Mesenchymal stem cell (in vitro differentiated cells and primary cell): ENCODE measurements around the gene TMEM179.
A peak's percentile ranks its signal among the peaks of the same experiment; 100 is the strongest.

Experiments
- DNase-seq: peaks from one replicate; pipeline ENCODE4 v3.0.0-alpha.2; 2013
- H2AFZ ChIP-seq: one replicate; pipeline ENCODE4 v1.6.1; 2013; ENCODE audit warnings: low read depth, mild to moderate bottlenecking, control low read depth, inconsistent platforms, low read length, moderate library complexity
- H2AK5ac ChIP-seq: 2 replicates; pipeline ENCODE4 v1.6.1; 2013; ENCODE audit warnings: low read length, moderate library complexity, mild to moderate bottlenecking, inconsistent platforms; ENCODE audit not compliant: severe bottlenecking
- H2BK120ac ChIP-seq: one replicate; pipeline ENCODE4 v1.6.1; 2013; ENCODE audit warnings: low read depth, mild to moderate bottlenecking, inconsistent platforms, low read length, moderate library complexity
- H2BK12ac ChIP-seq, 2 experiments: one replicate each; pipeline ENCODE4 v1.6.1; 2013; ENCODE audit warnings: inconsistent platforms in 2 of 2, low read length in 2 of 2, mild to moderate bottlenecking in 2 of 2, moderate library complexity in 2 of 2, control low read depth in 1 of 2
- H2BK15ac ChIP-seq: one replicate; pipeline ENCODE4 v1.6.1; 2013; ENCODE audit warnings: mild to moderate bottlenecking, low read depth, inconsistent platforms; ENCODE audit not compliant: poor library complexity, severe bottlenecking
- H2BK5ac ChIP-seq: 2 replicates; pipeline ENCODE4 v1.6.1; 2013; ENCODE audit warnings: low read depth, mild to moderate bottlenecking, low read length, control low read depth, inconsistent platforms; ENCODE audit not compliant: poor library complexity, severe bottlenecking
- H3K14ac ChIP-seq, 2 experiments: one replicate each; pipeline ENCODE4 v1.6.1; 2013; ENCODE audit warnings: inconsistent platforms in 2 of 2, low read length in 2 of 2, control low read depth in 1 of 2, mild to moderate bottlenecking in 1 of 2, moderate library complexity in 1 of 2
- H3K18ac ChIP-seq, 2 experiments: one replicate each; pipeline ENCODE4 v1.6.1; 2013; ENCODE audit warnings: inconsistent platforms in 2 of 2, low read length in 2 of 2, control low read depth in 1 of 2, low read depth in 1 of 2, mild to moderate bottlenecking in 1 of 2
- H3K23ac ChIP-seq, 2 experiments: one replicate each; pipeline ENCODE4 v1.6.1; 2013; ENCODE audit warnings: inconsistent platforms in 2 of 2, low read length in 2 of 2, mild to moderate bottlenecking in 2 of 2, moderate library complexity in 2 of 2, control low read depth in 1 of 2
- H3K27ac ChIP-seq: 2 replicates; pipeline ENCODE4 v1.5.1; 2013; ENCODE audit warnings: mild to moderate bottlenecking, moderate library complexity, low read length, control low read depth, inconsistent platforms; ENCODE audit not compliant: poor library complexity, severe bottlenecking
- H3K27me3 ChIP-seq, 2 experiments: 2 replicates each; pipeline versions ENCODE4 v1.6.1 to v1.7.0; 2013; ENCODE audit warnings: low read length in 2 of 2, mild to moderate bottlenecking in 2 of 2, moderate library complexity in 2 of 2, control low read depth in 1 of 2, inconsistent platforms in 1 of 2; ENCODE audit not compliant: control insufficient read depth in 1 of 2, insufficient read depth in 1 of 2
- H3K36me3 ChIP-seq, 2 experiments: 2 replicates each; pipeline versions ENCODE4 v1.6.1 to v1.7.0; 2013; ENCODE audit warnings: low read length in 2 of 2, control low read depth in 1 of 2, inconsistent platforms in 1 of 2, low read depth in 1 of 2, mild to moderate bottlenecking in 1 of 2; ENCODE audit not compliant: insufficient read depth in 2 of 2, control insufficient read depth in 1 of 2
- H3K4ac ChIP-seq, 2 experiments: one replicate each; pipeline ENCODE4 v1.6.1; 2013; ENCODE audit warnings: inconsistent platforms in 2 of 2, low read length in 2 of 2, mild to moderate bottlenecking in 2 of 2, moderate library complexity in 2 of 2, control low read depth in 1 of 2, low read depth in 1 of 2
- H3K4me1 ChIP-seq: 2 replicates; pipeline ENCODE4 v1.6.1; 2013; ENCODE audit warnings: low read depth, low read length, control low read depth; ENCODE audit not compliant: control insufficient read depth, insufficient read depth
- H3K4me2 ChIP-seq: 2 replicates; pipeline ENCODE4 v1.6.1; 2013; ENCODE audit warnings: low read length, mild to moderate bottlenecking, inconsistent platforms; ENCODE audit not compliant: poor library complexity, severe bottlenecking
- H3K4me3 ChIP-seq, 2 experiments: 2 replicates each; pipeline versions ENCODE4 v1.5.1 to v1.7.0; 2013; ENCODE audit warnings: low read length in 2 of 2, mild to moderate bottlenecking in 2 of 2, control low read depth in 1 of 2, low read depth in 1 of 2; ENCODE audit not compliant: insufficient read depth in 1 of 2
- H3K79me1 ChIP-seq: replicated peaks from 2 replicates; pipeline ENCODE4 v1.6.1; 2013; ENCODE audit warnings: mild to moderate bottlenecking, control low read depth, low read length, inconsistent platforms; ENCODE audit not compliant: poor library complexity, severe bottlenecking
- H3K9ac ChIP-seq: 2 replicates; pipeline ENCODE4 v1.7.0; 2013; ENCODE audit warnings: mild to moderate bottlenecking, low read length, moderate library complexity
- H3K9me3 ChIP-seq: 2 replicates; pipeline ENCODE4 v1.7.0; 2013; ENCODE audit warnings: mild to moderate bottlenecking, low read length; ENCODE audit not compliant: control insufficient read depth
- H4K8ac ChIP-seq: one replicate; pipeline ENCODE4 v1.6.1; 2013; ENCODE audit warnings: inconsistent platforms, mild to moderate bottlenecking, low read length, moderate library complexity
- H4K91ac ChIP-seq: one replicate; pipeline ENCODE4 v1.6.1; 2013; ENCODE audit warnings: mild to moderate bottlenecking, low read length, inconsistent platforms
- WGBS: methylation state at CpG from one replicate; pipeline ENCODE4 v1.1.7; 2013; ENCODE audit warnings: mixed read lengths; 5-methylcytosine and 5-hydroxymethylcytosine counted together

Gene TMEM179

GRCh38 chr14:104572668-104573067 is 31.9 kb downstream of the TMEM179 start:
- H2AFZ ChIP-seq: no peak overlapping the region
- DNase-seq: no peak
- H4K91ac ChIP-seq: no peak overlapping the region
- 84% methylated on average over 7 of the region's 7 CpGs for WGBS
- no peak overlapping the region for H3K18ac ChIP-seq
- no peak overlapping the region for H3K27ac ChIP-seq
- no peak overlapping the region for H3K4me3 ChIP-seq
- H2BK5ac ChIP-seq: no peak overlapping the region
- H3K14ac ChIP-seq: no peak overlapping the region
- no peak overlapping the region for H2AK5ac ChIP-seq
- no peak overlapping the region for H4K8ac ChIP-seq
- H3K4ac ChIP-seq: no peak overlapping the region
- peaks cover 19 to 51% of the 10 kb centered on the region in 2 experiments for H3K27me3 ChIP-seq
- no peaks in the 10 kb centered on the region for H3K36me3 ChIP-seq
- no peak overlapping the region for H3K9ac ChIP-seq
- H2BK12ac ChIP-seq: no peak overlapping the region
- no peaks in the 10 kb centered on the region for H3K4me1 ChIP-seq
- no peak overlapping the region for H2BK15ac ChIP-seq
- H3K4me2 ChIP-seq: no peak overlapping the region
- H3K9me3 ChIP-seq: no peaks in the 10 kb centered on the region
- no peak overlapping the region for H3K23ac ChIP-seq
- H3K79me1 ChIP-seq: no peaks in the 10 kb centered on the region
- H2BK120ac ChIP-seq: no peak overlapping the region

- WGBS: 61% methylated on average over 11 of the region's 11 CpGs
- H3K36me3 ChIP-seq: no peaks in the 10 kb centered on the region
- no peaks in the 10 kb centered on the region for H3K4me1 ChIP-seq
- H3K27ac ChIP-seq: no peak overlapping the region
- no peak overlapping the region for H2AFZ ChIP-seq
- H3K4ac ChIP-seq: no peak overlapping the region
- no peak overlapping the region for H2BK12ac ChIP-seq
- H3K9ac ChIP-seq: no peak overlapping the region
- H4K8ac ChIP-seq: no peak overlapping the region
- H3K9me3 ChIP-seq: no peaks in the 10 kb centered on the region
- no peak overlapping the region for H2BK120ac ChIP-seq
- H3K4me2 ChIP-seq: no peak overlapping the region
- no peak overlapping the region for H3K18ac ChIP-seq
- no peaks in the 10 kb centered on the region for H3K79me1 ChIP-seq
- peak overlapping the region in 1 of 2 experiments; percentile 15 for H3K4me3 ChIP-seq
- H2AK5ac ChIP-seq: no peak overlapping the region
- no peak for DNase-seq
- H2BK5ac ChIP-seq: no peak overlapping the region
- H3K27me3 ChIP-seq: peaks cover 22 to 52% of the 10 kb centered on the region in 2 experiments
- no peak overlapping the region for H2BK15ac ChIP-seq
- no peak overlapping the region for H3K23ac ChIP-seq
- no peak overlapping the region for H3K14ac ChIP-seq
- H4K91ac ChIP-seq: no peak overlapping the region
These were observed 32.4 kb downstream of the TMEM179 start for GRCh38 chr14:104572024-104572626.

- Histone ChIP-seq H3K27me3 (peaks cover 23 to 49% of the 10 kb centered on the region in 2 experiments), H3K4me2 (no peak overlapping the region), H3K27ac (no peak overlapping the region), H2AK5ac (no peak overlapping the region), H3K79me1 (no peaks in the 10 kb centered on the region), H3K4me3 (no peak overlapping the region), H3K9me3 (no peaks in the 10 kb centered on the region), H3K9ac (no peak overlapping the region), H4K91ac (no peak overlapping the region), H3K36me3 (no peaks in the 10 kb centered on the region), H2BK12ac (no peak overlapping the region), H3K18ac (no peak overlapping the region), H3K4me1 (no peaks in the 10 kb centered on the region), H3K14ac (no peak overlapping the region), H2BK15ac (no peak overlapping the region), H2BK120ac (no peak overlapping the region), H2AFZ (no peak overlapping the region), H2BK5ac (no peak overlapping the region), H3K23ac (no peak overlapping the region), H3K4ac (no peak overlapping the region), H4K8ac (no peak overlapping the region)
- 65% methylated on average over 16 of the region's 16 CpGs for whole genome bisulfite sequencing
- no peak for DNase-seq
These were observed 33.3 kb downstream of the TMEM179 start for GRCh38 chr14:104571246-104571645.

- 85% methylated on average over 10 of the region's 10 CpGs for WGBS
- H2AFZ ChIP-seq: no peak overlapping the region
These were observed 35.1 kb downstream of the TMEM179 start for GRCh38 chr14:104569435-104569834.

More at GRCh38 chr14:104569435-104569834, 35.1 kb downstream of the TMEM179 start:
- Histone ChIP-seq H3K4me1 (no peaks in the 10 kb centered on the region), H3K27ac (no peak overlapping the region), H2BK15ac (no peak overlapping the region), H3K79me1 (no peaks in the 10 kb centered on the region), H4K8ac (no peak overlapping the region), H3K18ac (no peak overlapping the region), H3K23ac (no peak overlapping the region), H3K27me3 (peaks cover 37 to 61% of the 10 kb centered on the region in 2 experiments), H3K4me3 (no peak overlapping the region), H3K4ac (no peak overlapping the region), H2BK5ac (no peak overlapping the region), H2BK120ac (no peak overlapping the region), H2AK5ac (no peak overlapping the region), H3K36me3 (no peaks in the 10 kb centered on the region), H3K4me2 (no peak overlapping the region), H4K91ac (no peak overlapping the region), H3K9ac (no peak overlapping the region), H3K14ac (no peak overlapping the region), H3K9me3 (no peaks in the 10 kb centered on the region), H2BK12ac (no peak overlapping the region)
- no peak for DNase-seq
